Omental fat pad (tissue), 4 donors: Measurements from ENCODE around the gene MSANTD2. TPM values are rescaled to one million over a fixed set of nuclear protein-coding genes. Genes with fewer than 3 reads are reported as not detected.
A peak's percentile ranks its signal among the peaks of the same experiment; 100 is the strongest.

ENCODE experiments used
- ATAC-seq: fragments of 150-250 bp; one replicate; pipeline ENCODE4 v1.9.1; 2016; ENCODE audit warnings: mild to moderate bottlenecking, moderate library complexity; ENCODE audit not compliant: low FRiP score
- DNase-seq: peaks from one replicate; pipeline ENCODE4 v3.0.0-alpha.2; 2019; ENCODE audit warnings: low spot score
- total RNA-seq, 4 donors: library from RNA; depleted of rRNA; stranded (reverse); fragments of >200 nt; gene quantifications; one replicate each; pipeline ENCODE4 v1.1.0, GENCODE V29; 2016
- TF ChIP-seq, protein P1 (sequence below), 3 donors: fragments of 450-650 bp; IDR thresholded peaks; one replicate each; pipeline ENCODE4 v1.5.1; 2016 to 2017; ENCODE audit warnings: antibody characterized with exemption in 3 of 3, mild to moderate bottlenecking in 3 of 3, moderate library complexity in 2 of 3

The MSANTD2 gene
- total RNA-seq, 4 donors from 2014 or later = 12.9 to 27.1 (median 16.2) TPM

DNA sequence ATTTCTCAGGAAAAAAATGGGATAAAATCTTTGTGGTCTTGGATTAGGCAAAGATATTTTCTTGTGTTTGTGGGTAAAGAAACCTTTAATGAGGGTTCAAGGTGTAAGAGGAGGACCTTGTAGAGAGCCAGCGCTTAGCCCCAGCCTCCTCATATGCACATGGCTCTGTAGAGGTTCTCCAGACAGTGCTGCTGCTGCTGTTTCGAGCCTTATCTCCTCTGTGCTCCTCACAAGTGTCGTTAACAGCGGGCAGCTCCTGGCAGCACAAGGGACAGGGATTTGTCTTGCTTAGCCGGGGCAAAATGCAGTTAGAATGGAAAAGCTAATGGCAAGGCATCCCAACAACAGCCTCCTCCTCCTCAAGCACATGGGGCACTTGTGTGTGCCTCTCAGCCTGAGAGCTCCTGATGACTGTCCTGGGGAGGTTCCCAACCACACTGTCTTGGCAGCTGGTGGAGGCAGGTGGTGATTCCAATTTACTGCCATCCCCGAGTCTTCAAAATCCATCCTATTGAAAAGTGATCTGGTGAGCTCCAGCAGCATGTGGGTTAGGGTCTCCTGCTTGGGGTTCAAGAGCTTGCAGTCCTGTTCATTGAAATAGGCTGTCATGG is 7.6 kb upstream of the MSANTD2 start:
- TF ChIP-seq, protein P1, sequence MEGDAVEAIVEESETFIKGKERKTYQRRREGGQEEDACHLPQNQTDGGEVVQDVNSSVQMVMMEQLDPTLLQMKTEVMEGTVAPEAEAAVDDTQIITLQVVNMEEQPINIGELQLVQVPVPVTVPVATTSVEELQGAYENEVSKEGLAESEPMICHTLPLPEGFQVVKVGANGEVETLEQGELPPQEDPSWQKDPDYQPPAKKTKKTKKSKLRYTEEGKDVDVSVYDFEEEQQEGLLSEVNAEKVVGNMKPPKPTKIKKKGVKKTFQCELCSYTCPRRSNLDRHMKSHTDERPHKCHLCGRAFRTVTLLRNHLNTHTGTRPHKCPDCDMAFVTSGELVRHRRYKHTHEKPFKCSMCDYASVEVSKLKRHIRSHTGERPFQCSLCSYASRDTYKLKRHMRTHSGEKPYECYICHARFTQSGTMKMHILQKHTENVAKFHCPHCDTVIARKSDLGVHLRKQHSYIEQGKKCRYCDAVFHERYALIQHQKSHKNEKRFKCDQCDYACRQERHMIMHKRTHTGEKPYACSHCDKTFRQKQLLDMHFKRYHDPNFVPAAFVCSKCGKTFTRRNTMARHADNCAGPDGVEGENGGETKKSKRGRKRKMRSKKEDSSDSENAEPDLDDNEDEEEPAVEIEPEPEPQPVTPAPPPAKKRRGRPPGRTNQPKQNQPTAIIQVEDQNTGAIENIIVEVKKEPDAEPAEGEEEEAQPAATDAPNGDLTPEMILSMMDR (IDR thresholded peaks at IDR 0.05) = no peak
- no peak for DNase-seq
- no peak for ATAC-seq

DNA sequence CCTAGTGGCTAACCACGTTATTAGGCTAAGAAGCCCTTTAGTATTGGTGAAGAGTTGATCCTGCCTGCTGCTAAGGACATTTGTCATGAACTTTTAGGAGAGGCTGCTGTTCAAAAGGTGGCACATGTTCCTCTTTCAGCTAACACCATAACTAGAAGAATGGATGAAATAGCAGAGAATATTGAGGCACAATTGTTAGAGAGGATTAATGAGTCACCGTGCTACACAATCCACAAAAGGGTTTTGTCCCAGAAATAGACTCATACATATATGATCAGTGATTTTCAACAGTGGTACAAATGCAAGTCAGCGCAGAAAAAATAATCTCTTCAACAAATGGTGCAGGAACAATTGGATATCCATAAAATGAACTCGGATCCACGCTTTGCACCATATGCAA is 7.0 kb upstream of the MSANTD2 start:
- DNase-seq = no peak
- TF ChIP-seq, protein P1 (IDR thresholded peaks at IDR 0.05) = no peak
- ATAC-seq = no peak

DNA sequence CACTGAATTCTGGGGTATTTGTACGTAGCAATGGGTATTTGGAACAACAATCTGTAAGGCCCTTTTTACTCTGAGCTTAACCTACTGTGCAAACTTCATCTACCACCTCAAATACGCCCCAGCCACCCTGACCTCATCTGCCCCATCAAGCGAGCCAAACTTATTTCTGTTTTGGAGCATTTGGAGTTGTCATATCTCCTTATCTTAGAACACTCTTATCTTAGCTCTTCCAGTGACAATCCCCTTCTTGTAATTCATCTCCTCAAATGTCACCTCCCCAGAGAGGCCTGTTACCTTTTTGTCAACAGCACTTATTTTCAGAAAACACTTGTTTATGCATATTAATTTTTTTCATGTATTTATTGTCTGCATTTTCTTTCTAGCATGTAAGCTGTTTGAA is 4.7 kb upstream of the MSANTD2 start:
- TF ChIP-seq, protein P1 (IDR thresholded peaks at IDR 0.05) = no peak
- DNase-seq (no peak), ATAC-seq (no peak)

DNA sequence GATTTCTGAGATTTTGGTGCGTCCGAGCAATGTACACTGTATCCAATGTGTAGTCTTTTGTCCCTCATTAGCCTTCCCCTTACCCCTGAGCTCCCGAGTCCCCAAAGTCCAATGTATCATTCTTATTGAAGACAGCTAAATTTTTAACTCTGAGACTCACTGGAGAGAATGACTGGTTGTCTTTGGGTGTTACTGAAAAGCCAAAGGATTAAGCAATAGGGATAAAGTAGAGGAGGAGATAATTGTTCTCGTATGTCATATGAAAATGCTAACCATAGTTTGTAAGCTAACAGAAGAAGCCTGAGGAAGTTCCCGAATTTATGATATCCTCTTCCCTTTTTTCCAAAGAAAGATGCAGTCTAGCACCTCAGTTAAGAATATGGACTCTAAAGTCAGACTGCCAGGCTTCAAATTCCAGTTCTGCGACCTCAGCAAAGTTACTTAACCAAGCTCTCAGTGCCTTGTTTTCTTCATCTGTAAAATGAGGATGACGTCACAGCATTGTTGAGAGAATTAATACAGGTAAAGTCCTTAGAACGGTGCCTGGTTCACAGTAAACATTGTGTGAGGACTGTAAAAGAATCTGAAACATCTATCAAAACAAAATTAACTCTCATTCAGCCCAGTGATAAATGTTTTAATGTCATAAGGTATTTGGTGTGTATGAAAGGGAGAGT is 1.6 kb upstream of the MSANTD2 start:
- ATAC-seq (no peak), DNase-seq (no peak)
- TF ChIP-seq, protein P1 (IDR thresholded peaks at IDR 0.05) = no peak

DNA sequence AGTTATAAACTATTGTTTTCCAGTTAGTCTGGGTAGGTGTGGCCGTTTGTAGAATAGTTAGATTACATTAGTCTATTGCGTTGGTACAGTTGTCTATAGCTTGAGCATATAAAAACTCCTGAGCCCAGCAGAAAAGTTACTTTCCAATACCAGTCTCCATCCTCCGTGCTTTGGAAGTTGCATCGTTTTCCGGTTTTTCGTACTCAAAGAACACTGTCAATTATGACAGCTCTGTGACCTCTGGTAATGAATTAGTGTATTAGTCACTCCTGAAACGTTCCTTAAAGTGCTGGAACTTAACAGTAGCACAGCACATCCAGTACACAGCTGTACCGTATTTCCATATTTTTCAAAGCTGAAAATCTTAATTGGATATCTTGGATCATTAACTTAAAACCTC is 808 bp upstream of the MSANTD2 start:
- peak; percentile 48 for ATAC-seq
- no peak for DNase-seq
- TF ChIP-seq, protein P1 (IDR thresholded peaks at IDR 0.05) = no peak

DNA sequence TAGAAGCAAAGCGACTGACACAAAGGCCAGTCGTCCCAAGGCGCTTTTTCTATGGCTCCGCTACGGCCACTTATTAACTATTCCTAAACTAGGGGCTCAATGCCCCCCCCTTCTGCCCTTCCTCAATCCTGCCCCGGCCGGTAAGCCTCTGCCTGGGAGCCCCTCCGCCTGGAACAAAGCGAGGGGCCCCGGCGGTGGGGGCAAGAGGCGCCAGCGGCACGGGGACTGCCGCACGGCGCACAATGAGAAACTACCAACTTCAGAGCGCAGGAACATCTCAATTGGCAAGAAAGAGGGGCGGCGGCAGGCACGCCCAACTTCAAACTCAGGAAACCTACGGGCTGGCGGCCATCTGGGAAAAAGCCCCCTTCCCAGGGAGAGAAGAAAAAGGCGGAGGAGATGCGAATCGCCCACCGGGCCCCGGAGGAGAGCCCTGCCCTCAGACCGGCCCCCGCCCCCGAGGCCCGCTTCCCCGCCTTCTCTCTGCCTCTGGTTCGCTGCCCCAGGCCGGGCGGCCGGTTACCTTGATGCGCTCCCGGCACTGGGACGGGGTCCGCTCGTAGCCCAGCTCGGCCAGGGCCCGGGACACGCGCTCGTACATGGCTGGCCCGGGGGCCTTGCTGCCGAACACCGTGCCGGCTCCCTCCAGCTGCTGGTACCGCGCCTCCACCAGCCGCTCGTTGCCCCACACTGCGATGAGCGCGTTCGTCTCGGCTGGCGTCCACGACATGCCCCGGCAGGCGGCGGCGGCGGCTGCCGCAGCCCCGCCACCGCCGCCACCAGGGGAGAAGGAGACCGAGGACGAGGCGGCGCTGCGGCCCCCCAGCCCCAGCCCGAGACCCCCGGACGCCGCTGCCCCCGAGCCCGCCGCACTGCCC is 619 bp downstream of the MSANTD2 start:
- no peak for DNase-seq
- TF ChIP-seq, protein P1 (IDR thresholded peaks at IDR 0.05) = no peak
- ATAC-seq = peak; percentile 27
